Measurements from ENCODE around the gene ATP6V0D1. TPM values are rescaled to one million over a fixed set of nuclear protein-coding genes. Genes with fewer than 3 reads are reported as not detected.

ATP6V0D1 gene
- total RNA-seq, 2 donors from 2014 or later = 20.6 to 42.1 TPM

- Mint-ChIP-seq H3K4me3 (no peak overlapping the region), H3K27me3 (peaks cover 3% of the 10 kb centered on the region), H3K27ac (no peak overlapping the region), H3K36me3 (ENCODE audit: low read depth) (no peaks in the 10 kb centered on the region), H3K4me1 (no peaks in the 10 kb centered on the region), H3K9me3 (no peaks in the 10 kb centered on the region)
- ATAC-seq (replicated peaks) = no peak
These were observed 71.3 kb downstream of the ATP6V0D1 start for GRCh38 chr16:67409631-67410030.

GRCh38 chr16:67407788-67408452 is 73.0 kb downstream of the ATP6V0D1 start:
- Mint-ChIP-seq H3K9me3 (no peaks in the 10 kb centered on the region), H3K27ac (no peak overlapping the region), H3K4me1 (no peaks in the 10 kb centered on the region), H3K36me3 (ENCODE audit: low read depth) (no peaks in the 10 kb centered on the region), H3K27me3 (no peaks in the 10 kb centered on the region), H3K4me3 (no peak overlapping the region)
- no peak for ATAC-seq (replicated peaks)

GRCh38 chr16:67407176-67407787 is 73.7 kb downstream of the ATP6V0D1 start:
- no peak overlapping the region for H3K27ac Mint-ChIP-seq
- H3K36me3 Mint-ChIP-seq (ENCODE audit: low read depth) = no peaks in the 10 kb centered on the region
- no peak for ATAC-seq (replicated peaks)
- H3K9me3 Mint-ChIP-seq = no peaks in the 10 kb centered on the region
- no peak overlapping the region for H3K4me3 Mint-ChIP-seq
- H3K4me1 Mint-ChIP-seq = no peaks in the 10 kb centered on the region
- H3K27me3 Mint-ChIP-seq = peaks cover 1% of the 10 kb centered on the region

GRCh38 chr16:67406111-67406971 is 74.6 kb downstream of the ATP6V0D1 start:
- Mint-ChIP-seq H3K36me3 (ENCODE audit: low read depth) (no peaks in the 10 kb centered on the region), H3K9me3 (no peaks in the 10 kb centered on the region), H3K27ac (no peak overlapping the region), H3K27me3 (peaks cover 7% of the 10 kb centered on the region), H3K4me3 (no peak overlapping the region), H3K4me1 (no peaks in the 10 kb centered on the region)
- no peak for ATAC-seq (replicated peaks)

- Mint-ChIP-seq H3K4me3 (no peak overlapping the region), H3K27ac (no peak overlapping the region), H3K4me1 (no peaks in the 10 kb centered on the region), H3K36me3 (ENCODE audit: low read depth) (no peaks in the 10 kb centered on the region), H3K27me3 (peaks cover 7% of the 10 kb centered on the region), H3K9me3 (no peaks in the 10 kb centered on the region)
- ATAC-seq (replicated peaks) = no peak
These were observed 75.6 kb downstream of the ATP6V0D1 start for GRCh38 chr16:67405336-67405735.

GRCh38 chr16:67404740-67405226 is 76.2 kb downstream of the ATP6V0D1 start:
- no peak overlapping the region for H3K27ac Mint-ChIP-seq
- peaks cover 7% of the 10 kb centered on the region for H3K27me3 Mint-ChIP-seq
- no peak overlapping the region for H3K4me3 Mint-ChIP-seq
- no peak for ATAC-seq (replicated peaks)
- no peaks in the 10 kb centered on the region for H3K9me3 Mint-ChIP-seq
- no peaks in the 10 kb centered on the region for H3K4me1 Mint-ChIP-seq
- no peaks in the 10 kb centered on the region for H3K36me3 Mint-ChIP-seq (ENCODE audit: low read depth)

GRCh38 chr16:67403976-67404555 is 76.9 kb downstream of the ATP6V0D1 start:
- no peak overlapping the region for H3K27ac Mint-ChIP-seq
- H3K27me3 Mint-ChIP-seq = peaks cover 7% of the 10 kb centered on the region
- no peak overlapping the region for H3K4me3 Mint-ChIP-seq
- no peaks in the 10 kb centered on the region for H3K4me1 Mint-ChIP-seq
- no peaks in the 10 kb centered on the region for H3K36me3 Mint-ChIP-seq (ENCODE audit: low read depth)
- H3K9me3 Mint-ChIP-seq = no peaks in the 10 kb centered on the region
- no peak for ATAC-seq (replicated peaks)

GRCh38 chr16:67400901-67401300 is 80.1 kb downstream of the ATP6V0D1 start:
- ATAC-seq (replicated peaks) = no peak
- Mint-ChIP-seq H3K36me3 (ENCODE audit: low read depth) (no peaks in the 10 kb centered on the region), H3K4me1 (no peaks in the 10 kb centered on the region), H3K4me3 (no peak overlapping the region), H3K27ac (no peak overlapping the region), H3K9me3 (no peaks in the 10 kb centered on the region), H3K27me3 (peaks cover 13% of the 10 kb centered on the region)

- H3K27ac Mint-ChIP-seq = no peak overlapping the region
- ATAC-seq (replicated peaks) = no peak
- H3K9me3 Mint-ChIP-seq = no peaks in the 10 kb centered on the region
- peaks cover 20% of the 10 kb centered on the region for H3K27me3 Mint-ChIP-seq
- H3K4me3 Mint-ChIP-seq = no peak overlapping the region
- H3K36me3 Mint-ChIP-seq (ENCODE audit: low read depth) = no peaks in the 10 kb centered on the region
- no peaks in the 10 kb centered on the region for H3K4me1 Mint-ChIP-seq
These were observed 80.9 kb downstream of the ATP6V0D1 start for GRCh38 chr16:67399749-67400704.

- peak; percentile 88 for ATAC-seq (replicated peaks)
- H3K36me3 Mint-ChIP-seq (ENCODE audit: low read depth) = no peaks in the 10 kb centered on the region
- no peaks in the 10 kb centered on the region for H3K4me1 Mint-ChIP-seq
- no peaks in the 10 kb centered on the region for H3K9me3 Mint-ChIP-seq
- H3K27ac Mint-ChIP-seq = no peak overlapping the region
- H3K4me3 Mint-ChIP-seq = no peak overlapping the region
- peaks cover 21% of the 10 kb centered on the region for H3K27me3 Mint-ChIP-seq
These were observed 81.7 kb downstream of the ATP6V0D1 start for GRCh38 chr16:67399218-67399733.

- no peak overlapping the region for H3K4me3 Mint-ChIP-seq
These were observed 82.3 kb downstream of the ATP6V0D1 start for GRCh38 chr16:67398546-67399217.

GRCh38 chr16:67397812-67398545 is 83.0 kb downstream of the ATP6V0D1 start:
- Mint-ChIP-seq H3K9me3 (no peaks in the 10 kb centered on the region), H3K27me3 (peaks cover 25% of the 10 kb centered on the region), H3K4me3 (no peak overlapping the region), H3K4me1 (no peaks in the 10 kb centered on the region), H3K36me3 (ENCODE audit: low read depth) (no peaks in the 10 kb centered on the region), H3K27ac (no peak overlapping the region)
- ATAC-seq (replicated peaks) = no peak

More at GRCh38 chr16:67398546-67399217, 82.3 kb downstream of the ATP6V0D1 start:
- Mint-ChIP-seq H3K27me3 (peaks cover 25% of the 10 kb centered on the region), H3K9me3 (no peaks in the 10 kb centered on the region), H3K36me3 (ENCODE audit: low read depth) (no peaks in the 10 kb centered on the region), H3K27ac (no peak overlapping the region), H3K4me1 (no peaks in the 10 kb centered on the region)
- no peak for ATAC-seq (replicated peaks)
